HEK293 (cell line): ENCODE results near the gene ITIH5.

Experiments used
- CTCF ChIA-PET: fragments of 350-600 bp; formaldehyde crosslinking; extraction: SDS; loops from one replicate; lab custom pipeline; 2021; ENCODE audit warnings: antibody characterized with exemption; lab: Yijun Ruan, JAX
- POLR2A ChIA-PET: fragments of 300-600 bp; formaldehyde crosslinking; extraction: SDS; loops from one replicate; lab custom pipeline; 2020; ENCODE audit warnings: antibody characterized with exemption, inconsistent platforms; lab: Yijun Ruan, JAX
- H3K27ac ChIP-seq: fragments of 200-500 bp; sonication (Bioruptor generic); 2 replicates; pipeline ENCODE4 v1.5.1; 2014; ENCODE audit warnings: low read depth, low read length, control low read depth, inconsistent platforms; ENCODE audit errors: extremely low read depth
- H3K36me3 ChIP-seq, 2 experiments: fragments of 200-500 bp in 1 of 2; sonication (Bioruptor generic) in 1 of 2; 1 replicate in 1 of 2; 2 replicates in 1 of 2; pipeline ENCODE4 v1.5.1; 2014 to 2017; ENCODE audit warnings: inconsistent platforms in 2 of 2, low read length in 2 of 2; ENCODE audit not compliant: control insufficient read depth in 2 of 2, insufficient read depth in 1 of 2
- H3K4me1 ChIP-seq: fragments of 200-500 bp; sonication (Bioruptor generic); 2 replicates; pipeline ENCODE4 v1.5.1; 2014; ENCODE audit warnings: mild to moderate bottlenecking, low read length, inconsistent platforms; ENCODE audit not compliant: control insufficient read depth, insufficient read depth
- H3K4me3 ChIP-seq: 2 replicates; pipeline ENCODE4 v1.5.1; 2011; ENCODE audit warnings: low read depth, mild to moderate bottlenecking, control low read depth, low read length, moderate library complexity
- H3K9me3 ChIP-seq: fragments of 200-500 bp; sonication (Bioruptor generic); 2 replicates; pipeline ENCODE4 v1.5.1; 2014; ENCODE audit warnings: low read depth, low read length, inconsistent platforms; ENCODE audit not compliant: control insufficient read depth, insufficient read depth
- GLI4 ChIP-seq: fragments of 450-650 bp; formaldehyde crosslinking; IDR thresholded peaks from 2 replicates; pipeline ENCODE4 v1.5.1; 2016; ENCODE audit warnings: missing biosample characterization, missing genetic modification characterization
- HOXA7 ChIP-seq: sonication (generic); formaldehyde crosslinking; IDR thresholded peaks from 2 replicates; pipeline ENCODE4 v1.8.1; 2022; ENCODE audit warnings: missing genetic modification reagents, borderline replicate concordance
- MZF1 ChIP-seq: fragments of 450-650 bp; formaldehyde crosslinking; IDR thresholded peaks from 2 replicates; pipeline ENCODE4 v1.5.1; 2017; ENCODE audit warnings: missing biosample characterization, missing genetic modification characterization, borderline replicate concordance
- OVOL3 ChIP-seq: fragments of 450-650 bp; formaldehyde crosslinking; IDR thresholded peaks from 2 replicates; pipeline ENCODE4 v1.5.1; 2016; ENCODE audit warnings: missing biosample characterization, missing genetic modification characterization
- PRDM1 ChIP-seq: fragments of 450-650 bp; formaldehyde crosslinking; IDR thresholded peaks from 2 replicates; pipeline ENCODE4; 2016; ENCODE audit warnings: missing biosample characterization, missing genetic modification characterization
- SETDB1 ChIP-seq: IDR thresholded peaks from one replicate; pipeline ENCODE4 v1.6.1; 2017; ENCODE audit warnings: mild to moderate bottlenecking, low read length, moderate library complexity, mixed read lengths; ENCODE audit not compliant: insufficient read length
- YY1 ChIP-seq: fragments of 450-650 bp; formaldehyde crosslinking; IDR thresholded peaks from 2 replicates; pipeline ENCODE4 v1.5.1; 2018; ENCODE audit warnings: missing biosample characterization, missing genetic modification characterization
- ZBTB17 ChIP-seq: fragments of 450-650 bp; formaldehyde crosslinking; IDR thresholded peaks from 2 replicates; pipeline ENCODE4 v1.5.1; 2016; ENCODE audit warnings: missing biosample characterization, missing genetic modification characterization
- ZIC2 ChIP-seq: fragments of 450-650 bp; formaldehyde crosslinking; IDR thresholded peaks from 2 replicates; pipeline ENCODE4 v1.5.1; 2016; ENCODE audit warnings: missing biosample characterization, missing genetic modification characterization
- ZNF138 ChIP-seq: fragments of 450-650 bp; formaldehyde crosslinking; IDR thresholded peaks from 2 replicates; pipeline ENCODE4 v1.5.1; 2016; ENCODE audit warnings: missing biosample characterization, missing genetic modification characterization, borderline replicate concordance
- ZNF184 ChIP-seq: fragments of 450-650 bp; IDR thresholded peaks from 2 replicates; pipeline ENCODE4 v1.5.1; 2018; ENCODE audit warnings: missing biosample characterization, mild to moderate bottlenecking, missing genetic modification characterization
- ZNF350 ChIP-seq: fragments of 450-650 bp; formaldehyde crosslinking; IDR thresholded peaks from 2 replicates; pipeline ENCODE4 v1.5.0; 2017; ENCODE audit warnings: missing biosample characterization, mild to moderate bottlenecking, missing genetic modification characterization
- ZNF585B ChIP-seq: fragments of 450-650 bp; formaldehyde crosslinking; IDR thresholded peaks from 2 replicates; pipeline ENCODE4 v1.5.1; 2016; ENCODE audit warnings: missing biosample characterization, missing genetic modification characterization
- ZNF600 ChIP-seq: fragments of 450-650 bp; formaldehyde crosslinking; IDR thresholded peaks from 2 replicates; pipeline ENCODE4 v1.5.1; 2016; ENCODE audit warnings: missing biosample characterization, missing genetic modification characterization
- ZNF677 ChIP-seq: fragments of 450-650 bp; IDR thresholded peaks from 2 replicates; pipeline ENCODE4 v1.5.0; 2018; ENCODE audit warnings: missing biosample characterization, mild to moderate bottlenecking, missing genetic modification characterization, moderate library complexity
- TF ChIP-seq, protein P1 (sequence below): fragments of 450-650 bp; formaldehyde crosslinking; optimal IDR thresholded peaks from 2 replicates; pipeline ENCODE3; 2016; ENCODE audit warnings: missing biosample characterization, mild to moderate bottlenecking, missing genetic modification characterization
- TF ChIP-seq, protein P2 (sequence below): fragments of 450-650 bp; formaldehyde crosslinking; IDR thresholded peaks from 2 replicates; pipeline ENCODE4 v1.5.0; 2017; ENCODE audit warnings: missing biosample characterization, missing genetic modification characterization, borderline replicate concordance
- TF ChIP-seq, protein P3 (sequence below): fragments of 450-650 bp; formaldehyde crosslinking; IDR thresholded peaks from 2 replicates; pipeline ENCODE4 v1.5.1; 2016; ENCODE audit warnings: missing biosample characterization, missing genetic modification characterization, borderline replicate concordance
- TF ChIP-seq, protein P4 (sequence below): fragments of 450-650 bp; formaldehyde crosslinking; IDR thresholded peaks from 2 replicates; pipeline ENCODE4 v1.5.1; 2016; ENCODE audit warnings: missing biosample characterization, missing genetic modification characterization
- TF ChIP-seq, protein P5 (sequence below): IDR thresholded peaks from 2 replicates; pipeline ENCODE4 v1.6.1; 2011; ENCODE audit warnings: mild to moderate bottlenecking, low read depth, low read length, borderline replicate concordance
- TF ChIP-seq, protein P6 (sequence below): fragments of 450-650 bp; formaldehyde crosslinking; IDR thresholded peaks from 2 replicates; pipeline ENCODE4 v1.5.1; 2016; ENCODE audit warnings: missing biosample characterization, missing genetic modification characterization

Gene ITIH5

DNA sequence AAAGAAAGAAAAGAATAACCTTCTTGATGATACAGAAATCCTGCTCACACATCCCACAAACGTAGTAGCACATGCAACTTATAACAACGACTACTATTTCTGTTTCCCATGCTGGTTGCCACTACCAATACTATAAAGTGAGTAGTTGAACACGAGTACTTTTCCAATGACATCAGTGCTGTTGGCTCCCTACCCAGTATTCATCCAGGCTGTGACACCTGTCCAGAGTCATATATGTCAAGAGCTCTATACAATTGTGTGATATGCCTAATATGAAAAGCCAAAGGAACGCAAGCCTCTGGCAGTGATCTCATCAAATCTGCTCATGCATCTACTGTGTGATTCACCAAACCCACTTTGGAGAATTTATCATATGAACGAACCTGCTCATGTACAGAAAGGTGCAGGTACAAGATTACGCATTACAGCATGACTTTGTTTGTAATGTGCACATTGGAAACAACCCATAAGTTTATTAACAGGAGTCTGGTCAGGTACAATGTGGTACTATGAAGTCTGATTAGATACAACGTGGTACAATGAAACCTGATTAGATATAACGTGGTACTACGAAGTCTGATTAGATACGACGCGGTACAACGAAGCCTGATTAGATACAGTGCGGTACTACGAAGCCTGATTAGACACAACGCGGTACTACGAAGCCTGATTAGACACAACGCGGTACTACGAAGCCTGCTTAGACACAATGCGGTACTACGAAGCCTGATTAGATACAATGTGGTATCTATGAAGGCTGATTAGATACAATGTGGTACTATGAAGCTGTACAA, 5.8 kb upstream of the ITIH5 start:
- TF ChIP-seq SETDB1, result peak; percentile 50
- no peak for TF ChIP-seq ZNF184 (tag by site-specific recombination)
- ChIA-PET POLR2A (no interaction called here), CTCF (interaction anchor here (0.6 to 1.3 kb wide), 2 partner anchors 13 to 147 kb away, joined by 3 to 8 read pairs; no protein-coding TSS in a partner anchor)
- no peaks in the 10 kb centered on the region for H3K9me3 ChIP-seq
- H3K4me3 ChIP-seq, result no peak overlapping the region
- H3K36me3 ChIP-seq, result no peaks in the 10 kb centered on the region
- H3K27ac ChIP-seq, result no peak overlapping the region
- 0 out of 2 replicates have a peak, but pooled peaks cover 2% of the 10 kb centered on the region for H3K4me1 ChIP-seq

DNA sequence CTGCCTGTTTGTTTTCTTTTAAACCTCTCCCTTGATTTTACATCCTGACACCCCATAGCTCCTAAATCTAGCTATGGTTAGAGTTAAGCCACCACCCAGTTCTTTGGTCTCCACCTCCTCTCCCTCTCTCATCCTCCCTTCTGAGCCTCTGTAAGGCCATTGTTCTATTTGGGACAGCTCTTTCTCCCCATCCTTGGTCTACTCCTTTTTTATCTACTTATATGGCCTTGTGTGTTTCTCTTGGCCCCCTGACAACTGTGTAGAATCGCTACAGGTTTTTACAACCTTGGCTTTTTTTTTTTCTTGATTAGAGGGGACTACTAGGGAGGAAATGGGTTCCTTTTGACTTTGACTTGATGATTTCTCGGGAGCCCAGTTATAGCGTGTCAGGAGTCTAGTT, 3.4 kb upstream of the ITIH5 start:
- no peaks in the 10 kb centered on the region for H3K36me3 ChIP-seq
- no peak overlapping the region for H3K4me3 ChIP-seq
- H3K27ac ChIP-seq, result no peak overlapping the region
- POLR2A ChIA-PET, result no interaction called here
- CTCF ChIA-PET, result interaction anchor here (0.5 to 2.0 kb wide), 2 partner anchors 17 to 1268 kb away, joined by 4 to 11 read pairs; no protein-coding TSS in a partner anchor
- no peaks in the 10 kb centered on the region for H3K9me3 ChIP-seq
- 0 out of 2 replicates have a peak, but pooled peaks cover 2% of the 10 kb centered on the region for H3K4me1 ChIP-seq
- TF ChIP-seq ZNF600 (tag by site-specific recombination) (no peak), OVOL3 (tag by site-specific recombination) (no peak), GLI4 (tag by site-specific recombination) (no peak), YY1 (no peak), ZNF677 (no peak), PRDM1 (tag by site-specific recombination) (no peak), MZF1 (peak; percentile 60; the same call in 1 of the 2 replicates), ZNF184 (tag by site-specific recombination) (no peak), HOXA7 (no peak), ZNF350 (tag by site-specific recombination) (no peak), ZIC2 (tag by site-specific recombination) (no peak), ZBTB17 (tag by site-specific recombination) (peak; percentile 65), ZNF585B (tag by site-specific recombination) (no peak), ZNF138 (tag by site-specific recombination) (no peak)
- TF ChIP-seq, protein P1, sequence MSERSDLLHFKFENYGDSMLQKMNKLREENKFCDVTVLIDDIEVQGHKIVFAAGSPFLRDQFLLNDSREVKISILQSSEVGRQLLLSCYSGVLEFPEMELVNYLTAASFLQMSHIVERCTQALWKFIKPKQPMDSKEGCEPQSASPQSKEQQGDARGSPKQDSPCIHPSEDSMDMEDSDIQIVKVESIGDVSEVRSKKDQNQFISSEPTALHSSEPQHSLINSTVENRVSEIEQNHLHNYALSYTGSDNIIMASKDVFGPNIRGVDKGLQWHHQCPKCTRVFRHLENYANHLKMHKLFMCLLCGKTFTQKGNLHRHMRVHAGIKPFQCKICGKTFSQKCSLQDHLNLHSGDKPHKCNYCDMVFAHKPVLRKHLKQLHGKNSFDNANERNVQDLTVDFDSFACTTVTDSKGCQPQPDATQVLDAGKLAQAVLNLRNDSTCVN (tag by site-specific recombination), result no peak
- TF ChIP-seq, protein P2, sequence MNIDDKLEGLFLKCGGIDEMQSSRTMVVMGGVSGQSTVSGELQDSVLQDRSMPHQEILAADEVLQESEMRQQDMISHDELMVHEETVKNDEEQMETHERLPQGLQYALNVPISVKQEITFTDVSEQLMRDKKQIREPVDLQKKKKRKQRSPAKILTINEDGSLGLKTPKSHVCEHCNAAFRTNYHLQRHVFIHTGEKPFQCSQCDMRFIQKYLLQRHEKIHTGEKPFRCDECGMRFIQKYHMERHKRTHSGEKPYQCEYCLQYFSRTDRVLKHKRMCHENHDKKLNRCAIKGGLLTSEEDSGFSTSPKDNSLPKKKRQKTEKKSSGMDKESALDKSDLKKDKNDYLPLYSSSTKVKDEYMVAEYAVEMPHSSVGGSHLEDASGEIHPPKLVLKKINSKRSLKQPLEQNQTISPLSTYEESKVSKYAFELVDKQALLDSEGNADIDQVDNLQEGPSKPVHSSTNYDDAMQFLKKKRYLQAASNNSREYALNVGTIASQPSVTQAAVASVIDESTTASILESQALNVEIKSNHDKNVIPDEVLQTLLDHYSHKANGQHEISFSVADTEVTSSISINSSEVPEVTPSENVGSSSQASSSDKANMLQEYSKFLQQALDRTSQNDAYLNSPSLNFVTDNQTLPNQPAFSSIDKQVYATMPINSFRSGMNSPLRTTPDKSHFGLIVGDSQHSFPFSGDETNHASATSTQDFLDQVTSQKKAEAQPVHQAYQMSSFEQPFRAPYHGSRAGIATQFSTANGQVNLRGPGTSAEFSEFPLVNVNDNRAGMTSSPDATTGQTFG (tag by site-specific recombination), result no peak
- TF ChIP-seq, protein P3, sequence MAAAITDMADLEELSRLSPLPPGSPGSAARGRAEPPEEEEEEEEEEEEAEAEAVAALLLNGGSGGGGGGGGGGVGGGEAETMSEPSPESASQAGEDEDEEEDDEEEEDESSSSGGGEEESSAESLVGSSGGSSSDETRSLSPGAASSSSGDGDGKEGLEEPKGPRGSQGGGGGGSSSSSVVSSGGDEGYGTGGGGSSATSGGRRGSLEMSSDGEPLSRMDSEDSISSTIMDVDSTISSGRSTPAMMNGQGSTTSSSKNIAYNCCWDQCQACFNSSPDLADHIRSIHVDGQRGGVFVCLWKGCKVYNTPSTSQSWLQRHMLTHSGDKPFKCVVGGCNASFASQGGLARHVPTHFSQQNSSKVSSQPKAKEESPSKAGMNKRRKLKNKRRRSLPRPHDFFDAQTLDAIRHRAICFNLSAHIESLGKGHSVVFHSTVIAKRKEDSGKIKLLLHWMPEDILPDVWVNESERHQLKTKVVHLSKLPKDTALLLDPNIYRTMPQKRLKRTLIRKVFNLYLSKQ (tag by site-specific recombination), result no peak
- TF ChIP-seq, protein P4, sequence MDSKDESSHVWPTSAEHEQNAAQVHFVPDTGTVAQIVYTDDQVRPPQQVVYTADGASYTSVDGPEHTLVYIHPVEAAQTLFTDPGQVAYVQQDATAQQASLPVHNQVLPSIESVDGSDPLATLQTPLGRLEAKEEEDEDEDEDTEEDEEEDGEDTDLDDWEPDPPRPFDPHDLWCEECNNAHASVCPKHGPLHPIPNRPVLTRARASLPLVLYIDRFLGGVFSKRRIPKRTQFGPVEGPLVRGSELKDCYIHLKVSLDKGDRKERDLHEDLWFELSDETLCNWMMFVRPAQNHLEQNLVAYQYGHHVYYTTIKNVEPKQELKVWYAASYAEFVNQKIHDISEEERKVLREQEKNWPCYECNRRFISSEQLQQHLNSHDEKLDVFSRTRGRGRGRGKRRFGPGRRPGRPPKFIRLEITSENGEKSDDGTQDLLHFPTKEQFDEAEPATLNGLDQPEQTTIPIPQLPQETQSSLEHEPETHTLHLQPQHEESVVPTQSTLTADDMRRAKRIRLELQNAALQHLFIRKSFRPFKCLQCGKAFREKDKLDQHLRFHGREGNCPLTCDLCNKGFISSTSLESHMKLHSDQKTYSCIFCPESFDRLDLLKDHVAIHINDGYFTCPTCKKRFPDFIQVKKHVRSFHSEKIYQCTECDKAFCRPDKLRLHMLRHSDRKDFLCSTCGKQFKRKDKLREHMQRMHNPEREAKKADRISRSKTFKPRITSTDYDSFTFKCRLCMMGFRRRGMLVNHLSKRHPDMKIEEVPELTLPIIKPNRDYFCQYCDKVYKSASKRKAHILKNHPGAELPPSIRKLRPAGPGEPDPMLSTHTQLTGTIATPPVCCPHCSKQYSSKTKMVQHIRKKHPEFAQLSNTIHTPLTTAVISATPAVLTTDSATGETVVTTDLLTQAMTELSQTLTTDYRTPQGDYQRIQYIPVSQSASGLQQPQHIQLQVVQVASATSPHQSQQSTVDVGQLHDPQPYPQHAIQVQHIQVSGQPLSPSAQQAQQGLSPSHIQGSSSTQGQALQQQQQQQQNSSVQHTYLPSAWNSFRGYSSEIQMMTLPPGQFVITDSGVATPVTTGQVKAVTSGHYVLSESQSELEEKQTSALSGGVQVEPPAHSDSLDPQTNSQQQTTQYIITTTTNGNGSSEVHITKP, result peak; percentile 28; the same call in 1 of the 2 replicates
- TF ChIP-seq, protein P5, sequence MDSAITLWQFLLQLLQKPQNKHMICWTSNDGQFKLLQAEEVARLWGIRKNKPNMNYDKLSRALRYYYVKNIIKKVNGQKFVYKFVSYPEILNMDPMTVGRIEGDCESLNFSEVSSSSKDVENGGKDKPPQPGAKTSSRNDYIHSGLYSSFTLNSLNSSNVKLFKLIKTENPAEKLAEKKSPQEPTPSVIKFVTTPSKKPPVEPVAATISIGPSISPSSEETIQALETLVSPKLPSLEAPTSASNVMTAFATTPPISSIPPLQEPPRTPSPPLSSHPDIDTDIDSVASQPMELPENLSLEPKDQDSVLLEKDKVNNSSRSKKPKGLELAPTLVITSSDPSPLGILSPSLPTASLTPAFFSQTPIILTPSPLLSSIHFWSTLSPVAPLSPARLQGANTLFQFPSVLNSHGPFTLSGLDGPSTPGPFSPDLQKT, result no peak
- TF ChIP-seq, protein P6, sequence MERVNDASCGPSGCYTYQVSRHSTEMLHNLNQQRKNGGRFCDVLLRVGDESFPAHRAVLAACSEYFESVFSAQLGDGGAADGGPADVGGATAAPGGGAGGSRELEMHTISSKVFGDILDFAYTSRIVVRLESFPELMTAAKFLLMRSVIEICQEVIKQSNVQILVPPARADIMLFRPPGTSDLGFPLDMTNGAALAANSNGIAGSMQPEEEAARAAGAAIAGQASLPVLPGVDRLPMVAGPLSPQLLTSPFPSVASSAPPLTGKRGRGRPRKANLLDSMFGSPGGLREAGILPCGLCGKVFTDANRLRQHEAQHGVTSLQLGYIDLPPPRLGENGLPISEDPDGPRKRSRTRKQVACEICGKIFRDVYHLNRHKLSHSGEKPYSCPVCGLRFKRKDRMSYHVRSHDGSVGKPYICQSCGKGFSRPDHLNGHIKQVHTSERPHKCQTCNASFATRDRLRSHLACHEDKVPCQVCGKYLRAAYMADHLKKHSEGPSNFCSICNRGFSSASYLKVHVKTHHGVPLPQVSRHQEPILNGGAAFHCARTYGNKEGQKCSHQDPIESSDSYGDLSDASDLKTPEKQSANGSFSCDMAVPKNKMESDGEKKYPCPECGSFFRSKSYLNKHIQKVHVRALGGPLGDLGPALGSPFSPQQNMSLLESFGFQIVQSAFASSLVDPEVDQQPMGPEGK, result no peak
